NCI-H82 treated with DMSO at 0.1 percent for 48 hours (cell line): ENCODE results near the gene ZNF14.
A peak's percentile ranks its signal among the peaks of the same experiment; 100 is the strongest.
"Not testable (repeated sequence)": the region's sequence is repeated elsewhere in the genome, so short reads cannot be mapped to it uniquely, and the experiment has no call there.

Experiments
- DNase-seq: peaks from one replicate; lab custom pipeline; 2025; ENCODE audit not compliant: unreplicated experiment; lab: John Stamatoyannopoulos, UW

ZNF14 gene

GRCh38 chr19:19732579-19733501 lies at the start of gene ZNF14:
Gene ZNF14 (minus strand): TSS chr19:19733112. CDS start chr19:19732958, 154 bp downstream.
- DNase-seq = peak; percentile 94

GRCh38 chr19:19781791-19782190 lies 48.9 kb upstream of the ZNF14 start:
- not testable (repeated sequence) for DNase-seq

GRCh38 chr19:19778666-19779065 lies 45.8 kb upstream of the ZNF14 start:
- DNase-seq = no peak

GRCh38 chr19:19777692-19778091 lies 44.8 kb upstream of the ZNF14 start:
- no peak for DNase-seq

GRCh38 chr19:19776206-19777008 lies 43.5 kb upstream of the ZNF14 start:
- peak; percentile 99 for DNase-seq

- no peak for DNase-seq
Observed at GRCh38 chr19:19775891-19776205, 42.9 kb upstream of the ZNF14 start.

- no peak for DNase-seq
Observed at GRCh38 chr19:19774354-19775033, 41.6 kb upstream of the ZNF14 start.

- DNase-seq = not testable (repeated sequence)
Observed at GRCh38 chr19:19771963-19772362, 39.1 kb upstream of the ZNF14 start.

GRCh38 chr19:19769971-19770370 lies 37.1 kb upstream of the ZNF14 start:
- not testable (repeated sequence) for DNase-seq

- no peak for DNase-seq
Observed at GRCh38 chr19:19758164-19758563, 25.3 kb upstream of the ZNF14 start.

- DNase-seq = no peak
Observed at GRCh38 chr19:19752760-19753403, 20.0 kb upstream of the ZNF14 start.

- DNase-seq = no peak
Observed at GRCh38 chr19:19751846-19752245, 18.9 kb upstream of the ZNF14 start.

- DNase-seq = no peak
Observed at GRCh38 chr19:19750842-19751790, 18.2 kb upstream of the ZNF14 start.

GRCh38 chr19:19749908-19750841 lies 17.3 kb upstream of the ZNF14 start:
- DNase-seq = no peak

- no peak for DNase-seq
Observed at GRCh38 chr19:19749117-19749907, 16.4 kb upstream of the ZNF14 start.

- DNase-seq = no peak
Observed at GRCh38 chr19:19748249-19748938, 15.5 kb upstream of the ZNF14 start.
